Pulmonary artery endothelial cell (primary cell): ENCODE results near the gene METTL14. TPM values are rescaled to one million over a fixed set of nuclear protein-coding genes. Genes with fewer than 3 reads are reported as not detected.
A peak's percentile ranks its signal among the peaks of the same experiment; 100 is the strongest.
"Not testable (repeated sequence)": the region's sequence is repeated elsewhere in the genome, so short reads cannot be mapped to it uniquely, and the experiment has no call there.

Experiments
- DNase-seq: peaks from one replicate; pipeline ENCODE4 v3.0.0-alpha.2; 2011; ENCODE audit warnings: low read depth, low spot score
- total RNA-seq: library from RNA; depleted of rRNA; stranded (reverse); fragments of >200 nt; gene quantifications from 2 replicates; pipeline ENCODE4 v1.2.3, GENCODE V29; 2014

The METTL14 gene
- total RNA-seq = 17.5 and 32.2 TPM in 2 replicates

DNA sequence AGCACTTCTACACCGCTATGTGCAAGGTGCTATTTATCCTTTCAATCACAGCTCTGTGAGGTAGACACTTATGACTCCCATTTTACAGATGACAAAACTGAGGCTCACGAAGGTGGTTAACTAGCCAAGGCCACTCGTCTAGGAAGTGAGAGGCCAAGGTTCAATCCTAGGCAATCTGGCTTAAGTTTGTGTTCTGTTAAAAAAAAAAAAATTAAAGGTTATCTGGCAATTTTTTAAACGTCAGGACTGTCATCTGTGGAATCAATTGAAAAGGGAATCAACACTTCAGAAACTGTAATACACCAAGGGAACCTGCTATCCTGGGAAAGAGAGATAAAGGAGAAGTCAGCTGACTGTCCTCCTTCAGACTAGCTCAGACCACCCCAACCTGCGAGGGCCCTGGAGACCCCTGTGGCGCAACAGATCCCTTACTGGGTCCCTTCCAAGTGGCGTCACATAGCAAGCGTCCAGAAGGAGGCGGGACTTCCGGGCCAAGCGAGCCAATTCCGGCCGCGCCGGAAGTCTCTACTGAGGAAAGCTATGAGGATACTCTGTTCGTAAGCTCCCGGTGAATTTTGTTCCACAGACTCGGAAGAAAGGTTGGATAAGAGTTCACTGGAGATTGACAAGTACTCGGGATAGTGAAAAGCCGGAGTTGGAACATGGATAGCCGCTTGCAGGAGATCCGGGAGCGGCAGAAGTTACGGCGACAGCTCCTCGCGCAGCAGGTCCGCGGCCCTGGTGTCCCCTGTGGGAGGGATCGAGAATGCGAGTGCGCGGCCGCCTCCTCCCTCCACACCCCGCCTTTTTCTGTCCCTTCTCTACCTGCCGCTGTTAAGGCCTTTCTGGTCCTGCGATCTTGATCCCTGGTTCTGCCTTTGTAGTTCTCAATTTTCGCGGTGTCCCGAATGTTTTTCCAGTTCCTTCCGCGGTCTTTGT, at the start of gene METTL14:
TSS of gene METTL14 (plus strand) at position 520 of the 939 bp plus-strand sequence. CDS start at position 663, 143 bp downstream.
- DNase-seq = peak; percentile 68

DNA sequence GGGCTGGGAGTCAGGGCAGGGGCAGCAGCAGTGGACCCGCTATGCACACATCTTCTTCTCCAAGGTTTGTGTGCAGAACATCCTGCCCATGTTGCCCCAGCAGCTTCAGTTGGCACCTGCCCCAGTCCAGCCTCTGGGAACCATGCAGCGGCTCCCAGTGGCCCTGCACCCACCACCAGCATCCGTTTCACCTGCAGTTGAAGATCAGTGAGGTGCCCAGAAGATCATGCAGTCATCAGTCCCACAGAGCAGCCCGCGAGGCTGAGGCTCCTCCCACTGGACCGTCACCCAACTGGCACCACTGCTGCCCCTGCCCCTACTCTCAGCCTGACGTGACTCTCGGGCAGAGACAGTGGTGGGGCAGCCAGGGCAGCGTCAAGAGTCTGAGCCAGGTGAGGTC, 49.1 kb upstream of the METTL14 start:
- DNase-seq = not testable (repeated sequence)

DNA sequence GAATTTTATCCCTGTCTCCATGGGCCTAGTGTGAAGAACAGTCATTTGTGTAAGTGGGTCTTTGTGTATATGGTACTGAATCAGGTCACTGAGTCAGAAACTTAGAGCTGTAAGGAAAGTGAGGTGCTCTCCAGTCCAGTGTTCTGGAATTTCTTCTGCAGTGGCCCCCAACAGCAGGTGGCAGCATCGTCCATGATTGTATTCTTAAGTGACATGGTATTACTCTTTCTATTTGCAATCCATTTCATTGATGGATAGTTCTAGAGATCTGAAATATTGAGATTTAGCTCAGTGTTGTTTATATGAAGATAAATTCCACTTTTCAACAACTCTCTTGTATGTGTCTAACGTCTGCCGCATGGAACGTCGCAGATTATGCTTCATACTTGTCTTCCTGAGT, 20.5 kb upstream of the METTL14 start:
- not testable (repeated sequence) for DNase-seq

- peak; percentile 35 for DNase-seq
Observed at GRCh38 chr4:118669220-118669619, 16.0 kb upstream of the METTL14 start.

GRCh38 chr4:118670968-118671367, 14.2 kb upstream of the METTL14 start:
- not testable (repeated sequence) for DNase-seq

- no peak for DNase-seq
Observed at GRCh38 chr4:118676128-118676527, 9.1 kb upstream of the METTL14 start.

GRCh38 chr4:118680808-118681207, 4.4 kb upstream of the METTL14 start:
- no peak for DNase-seq

GRCh38 chr4:118682928-118683327, 2.3 kb upstream of the METTL14 start:
- no peak for DNase-seq

- no peak for DNase-seq
Observed at GRCh38 chr4:118683513-118683912, 1.7 kb upstream of the METTL14 start.

- no peak for DNase-seq
Observed at GRCh38 chr4:118703118-118703517, 17.9 kb downstream of the METTL14 start.

DNA sequence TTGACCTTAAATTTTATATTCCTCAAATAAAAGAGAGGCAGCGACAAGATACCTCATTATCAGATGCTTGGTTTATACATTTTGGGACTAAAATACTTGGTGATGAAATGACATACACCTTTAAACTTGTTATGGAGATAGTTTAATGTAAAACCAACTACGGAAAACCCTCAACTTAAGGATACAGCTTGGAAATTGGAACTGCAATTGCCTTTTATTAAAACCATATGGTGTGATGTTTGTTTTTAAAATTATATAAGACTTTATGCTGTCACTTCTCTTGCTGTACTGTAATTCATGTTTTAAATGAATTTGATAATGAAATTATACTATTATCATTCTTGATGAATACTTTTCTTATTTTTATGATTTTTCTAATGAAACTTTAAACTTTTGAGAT, 25.9 kb downstream of the METTL14 start:
- no peak for DNase-seq

DNA sequence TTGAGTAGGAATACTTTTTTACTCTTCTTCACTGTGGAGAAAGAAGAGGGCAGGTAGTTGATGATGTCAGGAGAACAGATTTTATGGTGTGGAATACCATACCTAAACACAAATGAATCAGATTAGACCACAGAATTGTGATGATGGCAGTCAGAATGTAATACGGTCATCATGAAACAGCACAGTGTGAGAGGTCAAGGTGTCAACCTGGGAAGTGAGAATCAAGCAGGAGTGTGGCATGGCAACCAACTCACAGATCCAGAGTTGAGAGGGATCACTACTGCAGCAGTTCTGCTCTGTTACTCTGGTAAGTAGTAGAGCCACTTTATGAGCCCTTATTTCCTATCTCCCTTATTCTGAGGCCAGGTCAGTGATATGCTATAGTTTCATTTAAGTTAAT, 27.7 kb downstream of the METTL14 start:
- DNase-seq = no peak

DNA sequence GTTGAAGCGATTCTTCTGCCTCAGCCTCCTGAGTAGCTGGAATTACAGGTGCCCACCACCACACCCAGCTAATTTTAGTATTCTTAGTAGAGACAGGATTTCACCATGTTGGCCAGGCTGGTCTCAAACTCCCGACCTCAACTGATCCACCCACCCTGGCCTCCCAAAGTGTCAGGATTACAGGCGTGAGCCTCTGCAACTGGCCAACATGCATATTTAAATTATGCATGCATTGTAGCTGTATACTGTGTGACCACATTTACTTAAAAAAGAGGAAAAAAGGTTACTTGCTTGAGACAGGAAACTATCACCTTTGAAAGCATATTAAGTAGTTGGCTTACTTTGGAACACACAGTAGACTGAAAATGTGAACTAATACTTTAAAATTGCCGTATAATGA, 29.5 kb downstream of the METTL14 start:
- no peak for DNase-seq

GRCh38 chr4:118716304-118716703, 31.1 kb downstream of the METTL14 start:
- no peak for DNase-seq

DNA sequence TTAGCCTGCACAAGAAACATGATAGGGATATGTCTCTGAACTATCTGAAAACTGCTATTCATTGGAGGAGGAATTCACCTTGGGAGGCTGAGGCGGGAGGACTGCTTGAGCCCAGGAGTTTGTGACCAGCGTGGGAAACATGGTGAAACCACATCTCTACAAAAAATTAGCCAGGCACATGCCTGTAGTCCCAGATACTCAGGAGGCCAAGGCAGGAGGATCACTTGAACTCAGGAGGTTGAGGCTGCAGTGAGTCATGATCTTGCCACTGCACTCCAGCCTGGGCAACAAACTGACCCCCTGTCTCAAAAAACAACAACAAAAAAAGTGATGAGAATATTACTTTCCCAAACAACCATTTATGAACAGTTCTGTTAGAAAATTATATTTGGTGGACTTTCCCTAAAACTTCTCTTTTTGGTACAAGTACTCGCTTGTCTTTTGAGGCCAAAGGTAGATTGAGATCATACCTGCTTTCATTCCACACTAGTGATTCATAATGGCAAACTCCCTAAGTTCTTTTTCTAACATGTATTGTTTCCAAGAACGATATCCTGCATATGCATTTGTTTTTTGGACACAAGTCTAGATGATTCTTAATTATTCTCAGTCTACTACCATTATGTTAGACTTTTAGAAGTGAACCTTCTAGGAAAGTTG, 33.4 kb downstream of the METTL14 start:
- no peak for DNase-seq

GRCh38 chr4:118721752-118722151, 36.6 kb downstream of the METTL14 start:
- DNase-seq = no peak

DNA sequence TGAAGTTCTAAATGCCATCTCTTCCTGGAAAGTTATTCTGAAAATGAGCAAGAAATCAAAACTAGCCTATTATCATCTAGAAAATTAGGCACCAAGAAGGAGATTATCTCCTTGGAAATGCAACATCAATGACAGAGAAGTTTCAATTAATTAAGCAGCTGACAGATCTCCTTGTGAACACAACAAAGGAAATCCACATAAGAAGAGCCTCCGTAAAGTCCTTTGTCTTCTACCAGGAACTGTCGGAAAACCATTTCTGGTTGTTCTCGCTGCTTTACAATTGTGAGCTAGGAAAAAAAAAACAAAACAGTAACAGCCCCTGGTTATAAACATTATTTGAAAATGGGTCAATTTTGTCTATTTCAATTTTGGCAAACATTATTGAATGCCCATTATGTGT, 38.2 kb downstream of the METTL14 start:
- DNase-seq = no peak

DNA sequence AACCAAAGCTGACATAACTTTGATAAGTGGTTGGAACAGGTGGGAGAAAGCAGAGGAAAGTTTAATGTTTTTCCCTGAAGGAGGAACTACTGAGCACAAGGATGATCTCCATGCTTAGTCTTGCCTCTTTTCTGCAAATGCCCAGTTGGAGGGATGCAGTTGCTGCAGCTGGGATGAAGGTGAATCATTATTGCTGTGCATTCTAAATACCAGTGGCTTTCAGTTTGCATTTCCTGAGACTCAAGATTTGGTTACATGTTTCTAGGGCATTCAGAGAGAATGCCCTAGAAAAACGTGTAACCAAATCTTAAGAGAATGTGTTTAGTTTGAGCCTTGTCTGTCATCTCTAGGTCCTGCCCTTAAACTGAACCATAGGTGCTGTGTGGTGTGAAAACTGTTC, 42.2 kb downstream of the METTL14 start:
- DNase-seq = no peak

DNA sequence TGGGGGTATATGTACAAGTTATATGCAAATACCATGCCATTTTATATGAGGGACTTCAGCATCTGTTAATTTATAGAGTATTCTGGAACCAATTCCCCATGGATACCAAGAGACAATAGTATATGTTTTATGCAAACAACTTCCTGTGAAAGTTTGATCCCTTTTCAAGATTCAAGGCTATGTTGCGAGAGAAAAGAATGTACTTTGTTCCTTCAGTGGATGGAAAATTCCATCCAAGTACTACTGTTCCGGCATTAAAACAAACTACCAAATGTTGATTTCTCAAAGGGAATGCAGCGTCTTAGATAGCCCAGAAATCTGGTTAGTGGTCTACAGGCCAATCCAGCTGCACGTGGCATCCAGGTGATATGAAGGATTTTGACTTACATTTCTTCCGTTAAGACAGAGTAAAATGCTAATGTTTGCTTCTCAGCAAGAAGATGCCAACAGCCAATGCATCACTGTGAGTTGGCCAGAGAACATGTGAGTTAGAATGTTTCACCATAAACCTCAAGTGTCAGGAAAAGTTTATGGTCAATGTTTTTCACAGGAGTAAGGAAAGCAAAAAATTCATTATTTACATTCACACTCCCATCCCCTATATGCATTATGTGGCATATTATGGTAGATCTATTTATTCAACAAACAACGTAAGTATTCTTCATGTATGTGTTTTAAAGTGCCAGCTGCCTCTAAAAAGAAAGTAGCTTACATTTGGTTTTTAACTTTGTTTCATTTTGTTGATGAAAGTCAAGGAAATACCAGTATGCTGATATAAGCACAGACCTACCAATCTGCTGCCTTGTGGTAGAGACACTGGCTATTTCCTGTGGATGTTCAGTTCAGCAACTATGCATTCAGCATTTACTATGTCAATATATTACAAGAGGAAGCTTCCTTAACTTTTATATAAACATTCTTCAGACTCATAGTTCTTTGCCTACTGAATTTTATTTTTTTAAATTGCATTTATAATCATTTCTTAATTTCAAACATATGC, 44.4 kb downstream of the METTL14 start:
- no peak for DNase-seq

DNA sequence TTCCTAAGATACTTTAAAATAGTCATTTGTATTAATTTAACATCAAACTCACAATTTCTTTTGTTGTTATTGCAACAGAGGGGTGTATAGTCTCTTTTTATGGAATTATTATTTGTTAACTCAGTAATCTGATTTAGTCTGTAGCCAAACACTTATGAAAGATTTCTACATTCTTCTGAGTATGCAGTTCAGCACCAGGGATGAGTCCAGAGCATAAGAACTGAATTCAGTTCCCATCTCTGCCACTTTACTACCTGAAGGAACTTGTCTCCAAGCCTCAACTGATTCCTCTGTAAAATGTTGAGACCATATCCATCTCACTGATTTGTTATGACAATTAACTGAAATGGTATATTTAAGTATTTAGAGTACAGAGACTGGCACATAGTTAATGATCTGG, 45.5 kb downstream of the METTL14 start:
- DNase-seq = no peak

DNA sequence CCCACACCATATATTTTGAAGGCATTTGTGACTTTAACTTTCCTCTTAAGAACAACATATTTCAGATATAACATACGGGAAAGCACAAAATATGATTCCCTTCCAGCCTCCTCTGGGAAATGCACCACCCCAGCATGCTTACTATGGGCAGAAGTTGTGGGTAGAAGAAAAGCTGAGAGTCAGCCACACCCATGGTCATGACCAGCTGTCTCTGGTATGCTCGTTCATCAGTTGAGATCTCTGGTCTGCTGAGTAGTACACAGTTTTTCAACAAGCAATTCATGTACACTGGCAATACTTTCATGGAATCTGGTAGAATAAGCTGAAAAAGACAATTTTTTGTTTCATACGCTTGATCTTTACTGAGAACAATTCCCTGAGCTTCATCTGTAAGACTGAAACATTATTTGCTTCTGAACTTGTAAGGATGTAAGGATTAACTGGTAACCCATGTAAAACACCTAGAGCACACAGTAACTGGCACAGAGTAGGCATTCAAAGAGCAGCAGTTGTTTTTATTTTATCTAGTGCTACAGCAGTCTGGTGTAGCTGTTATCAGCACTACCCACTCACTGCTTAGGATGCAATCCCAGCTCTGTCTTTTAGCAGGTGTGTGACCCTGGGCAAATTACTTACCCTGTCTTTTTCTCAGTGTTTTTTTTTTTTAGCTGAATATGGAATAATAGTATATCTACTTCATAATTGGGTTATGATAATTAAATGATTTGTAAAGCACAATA, 47.6 kb downstream of the METTL14 start:
- no peak for DNase-seq
